ENCODE data around the gene PCA3.

GRCh38 chr9:76733096-76733495 is 31.1 kb upstream of the PCA3 start:
- TF ChIP-seq CTCF (IDR thresholded peaks at IDR 0.05 in 2 of 3, conservative IDR thresholded peaks at IDR 0.05 in 1 of 3; ENCODE audit: control insufficient read depth in 2 of 3, extremely low read depth in 1 of 3, insufficient read depth in 1 of 3, low read depth in 3 of 3, low read length in 3 of 3) (no peak), REST (IDR thresholded peaks at IDR 0.05; ENCODE audit: low read depth, low read length) (no peak), POLR2A (IDR thresholded peaks at IDR 0.05; ENCODE audit: low read depth, low read length) (no peak), ZBTB40 (IDR thresholded peaks at IDR 0.05; ENCODE audit: borderline replicate concordance) (no peak), RAD21 (IDR thresholded peaks at IDR 0.05; ENCODE audit: insufficient read depth, low read depth, low read length) (no peak), RBBP5 (conservative IDR thresholded peaks at IDR 0.05) (no peak), SMAD1 (IDR thresholded peaks at IDR 0.05; ENCODE audit: low read depth, partially characterized antibody) (no peak), MXI1 (IDR thresholded peaks at IDR 0.05; ENCODE audit: low read depth, low read length) (no peak), BHLHE40 (IDR thresholded peaks at IDR 0.05; ENCODE audit: borderline replicate concordance in 1 of 2, low read depth in 2 of 2, low read length in 1 of 2) (no peak), RCOR1 (conservative IDR thresholded peaks at IDR 0.05; ENCODE audit: low read depth, low read length) (no peak), PKNOX1 (IDR thresholded peaks at IDR 0.05) (no peak), ZBTB4 (CRISPR knock-in tag; IDR thresholded peaks at IDR 0.05) (no peak), ZZZ3 (IDR thresholded peaks at IDR 0.05; ENCODE audit: control insufficient read depth, insufficient read length, low read depth) (no peak)

All from GM12878 (cell line).